ENCODE data around the gene CWC25. TPM values are rescaled to one million over a fixed set of nuclear protein-coding genes. Genes with fewer than 3 reads are reported as not detected.
A peak's percentile ranks its signal among the peaks of the same experiment; 100 is the strongest.

Gene CWC25
- total and polyA plus RNA-seq, 2 of the 13 experiments (the other 11 are each of a cell fraction or from before 2014, with no cell fraction given): 15.6 to 22.7 TPM

DNA sequence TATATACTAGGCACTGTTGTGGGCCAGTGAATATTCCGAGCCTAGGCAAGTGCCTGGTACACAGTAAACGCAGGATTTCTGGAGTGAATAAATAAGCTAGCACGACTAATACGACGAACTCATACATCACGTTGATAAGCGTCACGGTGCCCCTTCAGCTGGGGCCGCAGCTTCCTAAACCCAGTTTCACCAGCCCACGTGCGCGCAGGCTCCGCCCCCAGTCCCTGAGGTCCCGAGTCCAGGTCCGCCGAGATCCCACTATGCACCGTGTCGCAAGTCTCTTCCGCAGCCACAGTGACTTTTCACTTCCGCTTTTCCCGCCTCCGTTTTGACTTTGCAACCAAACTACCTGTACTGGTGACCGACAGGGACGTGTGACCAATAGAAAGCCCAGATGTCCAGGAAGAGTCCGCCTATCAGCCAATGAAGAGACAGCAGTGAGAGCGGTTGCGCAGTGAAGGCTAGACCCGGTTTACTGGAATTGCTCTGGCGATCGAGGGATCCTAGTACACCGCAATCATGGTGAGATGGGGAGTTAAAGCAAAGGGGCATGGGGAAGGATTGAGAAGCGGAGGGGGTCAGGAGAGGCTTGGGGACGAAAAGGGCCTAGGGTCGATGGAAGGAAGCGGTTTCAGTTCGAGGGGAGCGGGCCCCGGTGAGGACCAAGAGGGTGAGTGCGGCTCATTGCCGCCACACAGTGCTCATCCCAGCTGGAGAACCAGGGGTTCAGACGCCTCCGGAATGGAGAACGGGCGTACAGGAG is 72.6 kb downstream of the CWC25 start, which contains the start of gene PSMB3 (continued):
- no peak for TF ChIP-seq ZNF292 (CRISPR knock-in tag; IDR thresholded peaks at IDR 0.05; ENCODE audit: borderline replicate concordance, low read depth)
- TF ChIP-seq TOE1 (CRISPR knock-in tag; IDR thresholded peaks at IDR 0.05): 0 out of 2 replicates have a peak, but pooled peaks have one; percentile 45
- no peak for TF ChIP-seq SP140L (CRISPR knock-in tag; IDR thresholded peaks at IDR 0.05; ENCODE audit: borderline replicate concordance)
- no peak; the same call in none of the 2 replicates for TF ChIP-seq ZBTB7B (CRISPR knock-in tag; IDR thresholded peaks at IDR 0.05)
- TF ChIP-seq RFXAP (CRISPR knock-in tag; IDR thresholded peaks at IDR 0.05; ENCODE audit: borderline replicate concordance): no peak
- no peak for TF ChIP-seq ZNF570 (CRISPR knock-in tag; IDR thresholded peaks at IDR 0.05; ENCODE audit: borderline replicate concordance)
- TF ChIP-seq, protein P1, sequence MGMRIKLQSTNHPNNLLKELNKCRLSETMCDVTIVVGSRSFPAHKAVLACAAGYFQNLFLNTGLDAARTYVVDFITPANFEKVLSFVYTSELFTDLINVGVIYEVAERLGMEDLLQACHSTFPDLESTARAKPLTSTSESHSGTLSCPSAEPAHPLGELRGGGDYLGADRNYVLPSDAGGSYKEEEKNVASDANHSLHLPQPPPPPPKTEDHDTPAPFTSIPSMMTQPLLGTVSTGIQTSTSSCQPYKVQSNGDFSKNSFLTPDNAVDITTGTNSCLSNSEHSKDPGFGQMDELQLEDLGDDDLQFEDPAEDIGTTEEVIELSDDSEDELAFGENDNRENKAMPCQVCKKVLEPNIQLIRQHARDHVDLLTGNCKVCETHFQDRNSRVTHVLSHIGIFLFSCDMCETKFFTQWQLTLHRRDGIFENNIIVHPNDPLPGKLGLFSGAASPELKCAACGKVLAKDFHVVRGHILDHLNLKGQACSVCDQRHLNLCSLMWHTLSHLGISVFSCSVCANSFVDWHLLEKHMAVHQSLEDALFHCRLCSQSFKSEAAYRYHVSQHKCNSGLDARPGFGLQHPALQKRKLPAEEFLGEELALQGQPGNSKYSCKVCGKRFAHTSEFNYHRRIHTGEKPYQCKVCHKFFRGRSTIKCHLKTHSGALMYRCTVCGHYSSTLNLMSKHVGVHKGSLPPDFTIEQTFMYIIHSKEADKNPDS (CRISPR knock-in tag; IDR thresholded peaks at IDR 0.05): no peak
- peak; percentile 92 for TF ChIP-seq ATF1 (CRISPR knock-in tag; IDR thresholded peaks at IDR 0.05)
- no peak for TF ChIP-seq TBP (CRISPR knock-in tag; IDR thresholded peaks at IDR 0.05)
- TF ChIP-seq, protein P2, sequence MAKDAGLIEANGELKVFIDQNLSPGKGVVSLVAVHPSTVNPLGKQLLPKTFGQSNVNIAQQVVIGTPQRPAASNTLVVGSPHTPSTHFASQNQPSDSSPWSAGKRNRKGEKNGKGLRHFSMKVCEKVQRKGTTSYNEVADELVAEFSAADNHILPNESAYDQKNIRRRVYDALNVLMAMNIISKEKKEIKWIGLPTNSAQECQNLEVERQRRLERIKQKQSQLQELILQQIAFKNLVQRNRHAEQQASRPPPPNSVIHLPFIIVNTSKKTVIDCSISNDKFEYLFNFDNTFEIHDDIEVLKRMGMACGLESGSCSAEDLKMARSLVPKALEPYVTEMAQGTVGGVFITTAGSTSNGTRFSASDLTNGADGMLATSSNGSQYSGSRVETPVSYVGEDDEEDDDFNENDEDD (CRISPR knock-in tag; IDR thresholded peaks at IDR 0.05; ENCODE audit: borderline replicate concordance): peak; percentile 98
- no peak; the same call in 1 of the 2 replicates for TF ChIP-seq HES4 (CRISPR knock-in tag; IDR thresholded peaks at IDR 0.05; ENCODE audit: borderline replicate concordance)
- TF ChIP-seq PHF20 (CRISPR knock-in tag; IDR thresholded peaks at IDR 0.05): peak; percentile 98
- no peak for TF ChIP-seq ZBTB8A (CRISPR knock-in tag; IDR thresholded peaks at IDR 0.05; ENCODE audit: borderline replicate concordance, low read depth)
- peak; percentile 90; the same call in 1 of the 2 replicates for TF ChIP-seq ZBTB3 (CRISPR knock-in tag; IDR thresholded peaks at IDR 0.05; ENCODE audit: borderline replicate concordance, low read depth)
- no peak; the same call in 1 of the 2 replicates for TF ChIP-seq MED13 (CRISPR knock-in tag; IDR thresholded peaks at IDR 0.05)
- TF ChIP-seq ZBTB43 (CRISPR knock-in tag; conservative IDR thresholded peaks at IDR 0.05): no peak; the same call in 1 of the 2 replicates
- no peak for TF ChIP-seq ZNF550 (CRISPR knock-in tag; IDR thresholded peaks at IDR 0.05; ENCODE audit: borderline replicate concordance)
- no peak for TF ChIP-seq ZNF382 (CRISPR knock-in tag; IDR thresholded peaks at IDR 0.05; ENCODE audit: borderline replicate concordance)
- no peak for TF ChIP-seq TP53 (CRISPR knock-in tag; conservative IDR thresholded peaks at IDR 0.05)
- no peak for TF ChIP-seq ZBTB20 (CRISPR knock-in tag; IDR thresholded peaks at IDR 0.05; ENCODE audit: borderline replicate concordance, low read depth)

Measured in HepG2 (cell line).